K562 (cell line): ENCODE measurements around the gene TMSB4X. TPM values are rescaled to one million over a fixed set of nuclear protein-coding genes. Genes with fewer than 3 reads are reported as not detected.

Experiments
- ARNT ChIP-seq, 2 experiments: fragments of 450-650 bp; IDR thresholded peaks; 2 replicates each; pipeline ENCODE4 v1.6.1; 2016; ENCODE audit warnings: mild to moderate bottlenecking in 1 of 2
- CBX3 ChIP-seq, 2 experiments: IDR thresholded peaks; 1 replicate in 1 of 2; 2 replicates in 1 of 2; pipeline ENCODE4 v1.6.1; 2012; ENCODE audit warnings: inconsistent platforms in 2 of 2, low read length in 2 of 2, borderline replicate concordance in 1 of 2, control low read depth in 1 of 2
- DLX4 ChIP-seq: fragments of 250-450 bp; sonication (Bioruptor Pico); IDR thresholded peaks from 2 replicates; pipeline ENCODE4 v1.6.1; 2021; ENCODE audit warnings: mild to moderate bottlenecking
- E2F6 ChIP-seq, 2 experiments: IDR thresholded peaks; 2 replicates each; pipeline ENCODE4 v1.6.1; 2011; ENCODE audit warnings: borderline replicate concordance in 1 of 2, control low read depth in 1 of 2, low read depth in 1 of 2, low read length in 1 of 2, mild to moderate bottlenecking in 1 of 2, mixed read lengths in 1 of 2, moderate library complexity in 1 of 2; ENCODE audit not compliant: insufficient read depth in 1 of 2, insufficient read length in 1 of 2, poor library complexity in 1 of 2, severe bottlenecking in 1 of 2; ENCODE audit errors: extremely low read depth in 1 of 2
- ETS2 ChIP-seq: IDR thresholded peaks from 2 replicates; pipeline ENCODE4 v1.6.1; 2016; ENCODE audit warnings: borderline replicate concordance, missing genetic modification characterization, mild to moderate bottlenecking, moderate library complexity, missing compliant biosample characterization; ENCODE audit not compliant: poor library complexity, severe bottlenecking
- FOXA3 ChIP-seq, 2 experiments: fragments of 450-650 bp in 1 of 2; sonication (generic) in 1 of 2; formaldehyde crosslinking; IDR thresholded peaks in 1 of 2; conservative IDR thresholded peaks in 1 of 2; 2 replicates each; pipeline versions ENCODE4 v1.4.0 to v1.8.0; 2020 to 2022; ENCODE audit warnings: mild to moderate bottlenecking in 2 of 2, missing genetic modification reagents in 1 of 2
- FOXP1 ChIP-seq: sonication (generic); formaldehyde crosslinking; IDR thresholded peaks from 2 replicates; pipeline ENCODE4 v1.8.0; 2022; ENCODE audit warnings: mild to moderate bottlenecking, missing genetic modification reagents
- GATAD2B ChIP-seq: fragments of 450-650 bp; IDR thresholded peaks from 2 replicates; pipeline ENCODE4 v1.6.1; 2017; ENCODE audit warnings: mild to moderate bottlenecking, borderline replicate concordance
- HDAC8 ChIP-seq: fragments of 450-650 bp; IDR thresholded peaks from 2 replicates; pipeline ENCODE4 v1.6.1; 2016; ENCODE audit warnings: mild to moderate bottlenecking, missing genetic modification characterization, moderate library complexity, missing compliant biosample characterization
- MTA1 ChIP-seq: fragments of 450-650 bp; IDR thresholded peaks from 2 replicates; pipeline ENCODE4 v1.6.1; 2017; ENCODE audit warnings: borderline replicate concordance
- RNF219 ChIP-seq: fragments of 250-450 bp; sonication (Bioruptor Pico); IDR thresholded peaks from 2 replicates; pipeline ENCODE4 v1.5.0; 2022; ENCODE audit warnings: mild to moderate bottlenecking
- SFPQ ChIP-seq: fragments of 200-400 bp; formaldehyde crosslinking; IDR thresholded peaks from 2 replicates; pipeline ENCODE4 v1.6.1; 2017; ENCODE audit warnings: mild to moderate bottlenecking, low read depth, low read length, moderate library complexity
- TBL1XR1 ChIP-seq, 2 experiments: IDR thresholded peaks; 2 replicates each; pipeline ENCODE4 v1.6.1; 2012; ENCODE audit warnings: improper control_type of control experiment in 2 of 2, low read length in 2 of 2, mild to moderate bottlenecking in 1 of 2
- TSHZ1 ChIP-seq: fragments of 250-450 bp; sonication (Bioruptor Pico); IDR thresholded peaks from 2 replicates; pipeline ENCODE4 v1.4.0; 2020; ENCODE audit warnings: mild to moderate bottlenecking, moderate library complexity
- ZNF589 ChIP-seq: fragments of 200-800 bp; sonication (Bioruptor generic); IDR thresholded peaks from 2 replicates; pipeline ENCODE4 v1.6.1; 2016; ENCODE audit warnings: low read depth, missing genetic modification characterization, missing compliant biosample characterization
- ZNF668 ChIP-seq: fragments of 250-450 bp; sonication (Bioruptor Pico); IDR thresholded peaks from 2 replicates; pipeline ENCODE4 v1.8.0; 2022; ENCODE audit warnings: mild to moderate bottlenecking, inconsistent platforms
- polyA plus RNA-seq, 8 experiments: library from polyadenylated mRNA; depleted of rRNA in 4 of 8; stranded (reverse) in 5 of 8; unstranded in 3 of 8; fragments of >200 nt; fragmentation: Nextera tagmentation in 2 of 8; fragmentation: Illumina TruSeq in 1 of 8; extraction: Ambion mirVana in 2 of 8; extraction: Trizol in 1 of 8; gene quantifications; 2 replicates each; pipeline versions ENCODE4 v1.2.1 to v1.2.3, GENCODE V29; 2011 to 2014; ENCODE audit warnings: inconsistent platforms in 1 of 8, missing spikeins in 1 of 8
- total RNA-seq, 7 experiments: library from RNA; depleted of rRNA in 6 of 7; stranded (reverse); fragments of >200 nt in 6 of 7; fragmentation: Illumina TruSeq in 2 of 7; extraction: Trizol in 2 of 7; gene quantifications; 2 replicates each; pipeline versions ENCODE4 v1.2.1 to v1.2.3, GENCODE V29; 2011 to 2021; ENCODE audit warnings: low replicate concordance in 1 of 7

Gene TMSB4X
- total and polyA plus RNA-seq, 9 of the 15 experiments (the other 6 are each of a cell fraction or from before 2014, with no cell fraction given), result 1,035 to 2,035 (median 1,529) TPM

- TF ChIP-seq E2F6 (IDR thresholded peaks at IDR 0.05; ENCODE audit: borderline replicate concordance in 1 of 2, extremely low read depth in 1 of 2, insufficient read depth in 1 of 2, insufficient read length in 1 of 2, low read depth in 1 of 2, low read length in 1 of 2, poor library complexity in 1 of 2, severe bottlenecking in 1 of 2) (no peak), FOXP1 (CRISPR knock-in tag) (no peak), DLX4 (CRISPR knock-in tag) (no peak), HDAC8 (tag) (no peak), ZNF589 (CRISPR knock-in tag) (0 out of 2 replicates have a peak, but pooled peaks have one; percentile 60), TBL1XR1 (IDR thresholded peaks at IDR 0.05; ENCODE audit: low read length in 2 of 2) (no peak), TSHZ1 (CRISPR knock-in tag) (no peak), ARNT (IDR thresholded peaks at IDR 0.05) (no peak), ETS2 (no peak), GATAD2B (no peak), RNF219 (CRISPR knock-in tag) (no peak), CBX3 (IDR thresholded peaks at IDR 0.05; ENCODE audit: borderline replicate concordance in 1 of 2, low read length in 2 of 2) (0 out of 3 replicates have a peak, but pooled peaks of 1 of the 2 experiments have one; percentile 21), ZNF668 (no peak), SFPQ (no peak), MTA1 (no peak), FOXA3 (CRISPR knock-in tag; conservative IDR thresholded peaks at IDR 0.05 in 1 of 2, IDR thresholded peaks at IDR 0.05 in 1 of 2) (peak in 1 of 2 experiments; percentile 48; a peak in 1 of 4 replicates)
These were observed 9.6 kb upstream of the TMSB4X start (continued) for GRCh38 chrX:12965131-12965940.
